GM23338 (cell line): ENCODE measurements around the gene OLFML1. TPM values are rescaled to one million over a fixed set of nuclear protein-coding genes. Genes with fewer than 3 reads are reported as not detected.

Experiments used
- ATAC-seq: fragments of 200-7000 bp; cut with Tn5 transposase; 3 replicates; pipeline ENCODE4 v1.9.1; 2020
- DNase-seq: peaks from one replicate; pipeline ENCODE4 v3.0.0-alpha.2; 2015; ENCODE audit warnings: low spot score
- H2AFZ ChIP-seq: fragments of 200-600 bp; sonication (generic); 2 replicates; pipeline ENCODE4 v1.8.0; 2016; ENCODE audit warnings: antibody characterized with exemption, mild to moderate bottlenecking, moderate library complexity
- H3F3A ChIP-seq: fragments of 200-600 bp; sonication (generic); replicated peaks from 2 replicates; pipeline ENCODE4 v1.8.0; 2017; ENCODE audit warnings: antibody characterized with exemption, mixed run types, low read depth
- H3K27ac ChIP-seq: fragments of 200-600 bp; sonication (generic); 2 replicates; pipeline ENCODE4 v1.6.1; 2016; ENCODE audit warnings: low read depth
- H3K27me3 ChIP-seq: fragments of 200-600 bp; sonication (generic); 2 replicates; pipeline ENCODE4 v1.8.0; 2016; ENCODE audit warnings: mild to moderate bottlenecking, mixed run types, moderate library complexity; ENCODE audit not compliant: insufficient read depth
- H3K36me3 ChIP-seq: fragments of 200-600 bp; sonication (generic); 2 replicates; pipeline ENCODE4 v1.8.0; 2016; ENCODE audit warnings: mild to moderate bottlenecking; ENCODE audit not compliant: insufficient read depth
- H3K4me1 ChIP-seq: fragments of 200-600 bp; sonication (generic); 2 replicates; pipeline ENCODE4 v1.8.0; 2016; ENCODE audit warnings: mild to moderate bottlenecking, moderate library complexity; ENCODE audit not compliant: insufficient read depth
- H3K4me2 ChIP-seq: fragments of 200-600 bp; sonication (generic); 2 replicates; pipeline ENCODE4 v1.7.1; 2017; ENCODE audit warnings: mixed run types
- H3K4me3 ChIP-seq: fragments of 200-600 bp; sonication (generic); 2 replicates; pipeline ENCODE4 v1.6.1; 2016; ENCODE audit warnings: mixed run types
- H3K79me2 ChIP-seq: fragments of 200-600 bp; sonication (generic); replicated peaks from 2 replicates; pipeline ENCODE4 v1.8.0; 2017; ENCODE audit warnings: mild to moderate bottlenecking; ENCODE audit not compliant: insufficient read depth
- H3K9me2 ChIP-seq: fragments of 200-600 bp; sonication (generic); 2 replicates; pipeline ENCODE4 v1.8.0; 2017; ENCODE audit not compliant: insufficient read depth
- H4K20me1 ChIP-seq: fragments of 200-600 bp; sonication (generic); replicated peaks from 2 replicates; pipeline ENCODE4 v1.8.0; 2017; ENCODE audit warnings: mild to moderate bottlenecking; ENCODE audit not compliant: insufficient read depth
- H3K27ac Mint-ChIP-seq: 2 replicates; pipeline ENCODE4 v1.8.0; 2020; ENCODE audit warnings: inconsistent platforms, mild to moderate bottlenecking, moderate library complexity, mixed read lengths
- H3K27me3 Mint-ChIP-seq: 3 replicates; pipeline ENCODE4 v1.8.0; 2022; ENCODE audit warnings: low read depth, mild to moderate bottlenecking, moderate library complexity, mixed read lengths, inconsistent platforms; ENCODE audit not compliant: insufficient read depth, poor library complexity
- H3K36me3 Mint-ChIP-seq: 3 replicates; pipeline ENCODE4 v1.8.0; 2021; ENCODE audit warnings: low read depth, mild to moderate bottlenecking, inconsistent platforms, moderate library complexity, mixed read lengths
- H3K4me1 Mint-ChIP-seq: 3 replicates; pipeline ENCODE4 v1.8.0; 2020; ENCODE audit warnings: mild to moderate bottlenecking, inconsistent platforms, mixed read lengths
- H3K4me3 Mint-ChIP-seq: 3 replicates; pipeline ENCODE4 v1.8.0; 2021; ENCODE audit warnings: moderate library complexity, mild to moderate bottlenecking, inconsistent platforms, mixed read lengths
- H3K9me3 Mint-ChIP-seq: 3 replicates; pipeline ENCODE4 v1.8.0; 2020; ENCODE audit warnings: moderate library complexity, mild to moderate bottlenecking, inconsistent platforms, mixed read lengths
- CREB1 ChIP-seq: fragments of 250-450 bp; sonication (Bioruptor Pico); IDR thresholded peaks from 2 replicates; pipeline ENCODE4 v1.5.0; 2020; ENCODE audit warnings: low read depth, mild to moderate bottlenecking, moderate library complexity
- CTCF ChIP-seq, 2 experiments: fragments of 200-600 bp in 1 of 2; sonication (generic) in 1 of 2; conservative IDR thresholded peaks; 2 replicates each; pipeline versions ENCODE4 v1.5.1 to v1.6.1; 2016 to 2017; ENCODE audit warnings: antibody characterized with exemption in 2 of 2, low read depth in 2 of 2, mild to moderate bottlenecking in 2 of 2, moderate library complexity in 1 of 2
- EZH2 ChIP-seq: fragments of 200-600 bp; sonication (generic); IDR thresholded peaks from one replicate; pipeline ENCODE4 v1.8.0; 2017; ENCODE audit warnings: antibody characterized with exemption, mild to moderate bottlenecking, low read depth; ENCODE audit not compliant: unreplicated experiment
- EZH2phosphoT487 ChIP-seq: fragments of 200-600 bp; sonication (generic); IDR thresholded peaks from one replicate; pipeline ENCODE4 v1.8.1; 2018; ENCODE audit warnings: antibody characterized with exemption; ENCODE audit not compliant: unreplicated experiment
- NANOG ChIP-seq: IDR thresholded peaks from 2 replicates; pipeline ENCODE4 v1.6.1; 2016; ENCODE audit warnings: antibody characterized with exemption, borderline replicate concordance
- POLR2AphosphoS5 ChIP-seq: IDR thresholded peaks from 2 replicates; pipeline ENCODE4 v1.6.1; 2016; ENCODE audit warnings: antibody characterized with exemption, low read depth
- REST ChIP-seq: IDR thresholded peaks from one replicate; pipeline ENCODE4 v1.6.1; 2018; ENCODE audit warnings: antibody characterized with exemption; ENCODE audit not compliant: unreplicated experiment
- ZNF114 ChIP-seq: fragments of 250-450 bp; sonication (Bioruptor Pico); IDR thresholded peaks from 2 replicates; pipeline ENCODE4 v1.5.0; 2020; ENCODE audit warnings: mild to moderate bottlenecking, moderate library complexity
- polyA plus RNA-seq: library from polyadenylated mRNA; unstranded; fragments of >200 nt; fragmentation: Nextera tagmentation; extraction: Ambion mirVana; gene quantifications from 2 replicates; pipeline ENCODE4 v1.2.1, GENCODE V29; 2016
- total RNA-seq: library from RNA; depleted of rRNA; stranded (reverse); fragments of >200 nt; shearing (Covaris generic); gene quantifications from 2 replicates; pipeline ENCODE4 v1.2.3, GENCODE V29; 2014
- TF ChIP-seq, protein P1 (sequence below): IDR thresholded peaks from 2 replicates; pipeline ENCODE4 v1.6.1; 2016; ENCODE audit warnings: antibody characterized with exemption
- TF ChIP-seq, protein P2 (sequence below): fragments of 250-450 bp; sonication (Bioruptor Pico); IDR thresholded peaks from 2 replicates; pipeline ENCODE4 v1.5.0; 2020; ENCODE audit warnings: mild to moderate bottlenecking, moderate library complexity

OLFML1 gene
- total and polyA plus RNA-seq, 2 experiments from 2014 or later = 0.21 TPM; not detected in 1

GRCh38 chr11:7545611-7546010 lies 60.3 kb downstream of the OLFML1 start (continued):
- no peak for TF ChIP-seq CTCF (conservative IDR thresholded peaks at IDR 0.05; ENCODE audit: low read depth in 2 of 2)
- no peak for TF ChIP-seq EZH2phosphoT487

- Mint-ChIP-seq H3K27ac (no peak overlapping the region), H3K27me3 (peaks cover 6% of the 10 kb centered on the region), H3K36me3 (no peaks in the 10 kb centered on the region), H3K4me1 (peaks cover 22% of the 10 kb centered on the region), H3K4me3 (no peak overlapping the region), H3K9me3 (no peaks in the 10 kb centered on the region)
- Histone ChIP-seq H3F3A (no peaks in the 10 kb centered on the region), H3K27me3 (no peaks in the 10 kb centered on the region), H3K4me3 (no peak overlapping the region), H3K4me2 (no peak overlapping the region), H2AFZ (no peak overlapping the region), H3K79me2 (no peaks in the 10 kb centered on the region), H3K36me3 (no peaks in the 10 kb centered on the region), H3K4me1 (peaks cover 10% of the 10 kb centered on the region; the same call in 1 of the 2 replicates), H4K20me1 (no peaks in the 10 kb centered on the region), H3K27ac (no peak overlapping the region), H3K9me2 (no peaks in the 10 kb centered on the region)
- no peak for ATAC-seq
- TF ChIP-seq EZH2 (no peak), POLR2AphosphoS5 (no peak), REST (no peak), ZNF114 (CRISPR knock-in tag) (no peak), CREB1 (CRISPR knock-in tag) (no peak), NANOG (no peak), EZH2phosphoT487 (no peak), CTCF (conservative IDR thresholded peaks at IDR 0.05; ENCODE audit: low read depth in 2 of 2) (no peak)
- TF ChIP-seq, protein P1, sequence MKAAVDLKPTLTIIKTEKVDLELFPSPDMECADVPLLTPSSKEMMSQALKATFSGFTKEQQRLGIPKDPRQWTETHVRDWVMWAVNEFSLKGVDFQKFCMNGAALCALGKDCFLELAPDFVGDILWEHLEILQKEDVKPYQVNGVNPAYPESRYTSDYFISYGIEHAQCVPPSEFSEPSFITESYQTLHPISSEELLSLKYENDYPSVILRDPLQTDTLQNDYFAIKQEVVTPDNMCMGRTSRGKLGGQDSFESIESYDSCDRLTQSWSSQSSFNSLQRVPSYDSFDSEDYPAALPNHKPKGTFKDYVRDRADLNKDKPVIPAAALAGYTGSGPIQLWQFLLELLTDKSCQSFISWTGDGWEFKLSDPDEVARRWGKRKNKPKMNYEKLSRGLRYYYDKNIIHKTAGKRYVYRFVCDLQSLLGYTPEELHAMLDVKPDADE = no peak
- TF ChIP-seq, protein P2, sequence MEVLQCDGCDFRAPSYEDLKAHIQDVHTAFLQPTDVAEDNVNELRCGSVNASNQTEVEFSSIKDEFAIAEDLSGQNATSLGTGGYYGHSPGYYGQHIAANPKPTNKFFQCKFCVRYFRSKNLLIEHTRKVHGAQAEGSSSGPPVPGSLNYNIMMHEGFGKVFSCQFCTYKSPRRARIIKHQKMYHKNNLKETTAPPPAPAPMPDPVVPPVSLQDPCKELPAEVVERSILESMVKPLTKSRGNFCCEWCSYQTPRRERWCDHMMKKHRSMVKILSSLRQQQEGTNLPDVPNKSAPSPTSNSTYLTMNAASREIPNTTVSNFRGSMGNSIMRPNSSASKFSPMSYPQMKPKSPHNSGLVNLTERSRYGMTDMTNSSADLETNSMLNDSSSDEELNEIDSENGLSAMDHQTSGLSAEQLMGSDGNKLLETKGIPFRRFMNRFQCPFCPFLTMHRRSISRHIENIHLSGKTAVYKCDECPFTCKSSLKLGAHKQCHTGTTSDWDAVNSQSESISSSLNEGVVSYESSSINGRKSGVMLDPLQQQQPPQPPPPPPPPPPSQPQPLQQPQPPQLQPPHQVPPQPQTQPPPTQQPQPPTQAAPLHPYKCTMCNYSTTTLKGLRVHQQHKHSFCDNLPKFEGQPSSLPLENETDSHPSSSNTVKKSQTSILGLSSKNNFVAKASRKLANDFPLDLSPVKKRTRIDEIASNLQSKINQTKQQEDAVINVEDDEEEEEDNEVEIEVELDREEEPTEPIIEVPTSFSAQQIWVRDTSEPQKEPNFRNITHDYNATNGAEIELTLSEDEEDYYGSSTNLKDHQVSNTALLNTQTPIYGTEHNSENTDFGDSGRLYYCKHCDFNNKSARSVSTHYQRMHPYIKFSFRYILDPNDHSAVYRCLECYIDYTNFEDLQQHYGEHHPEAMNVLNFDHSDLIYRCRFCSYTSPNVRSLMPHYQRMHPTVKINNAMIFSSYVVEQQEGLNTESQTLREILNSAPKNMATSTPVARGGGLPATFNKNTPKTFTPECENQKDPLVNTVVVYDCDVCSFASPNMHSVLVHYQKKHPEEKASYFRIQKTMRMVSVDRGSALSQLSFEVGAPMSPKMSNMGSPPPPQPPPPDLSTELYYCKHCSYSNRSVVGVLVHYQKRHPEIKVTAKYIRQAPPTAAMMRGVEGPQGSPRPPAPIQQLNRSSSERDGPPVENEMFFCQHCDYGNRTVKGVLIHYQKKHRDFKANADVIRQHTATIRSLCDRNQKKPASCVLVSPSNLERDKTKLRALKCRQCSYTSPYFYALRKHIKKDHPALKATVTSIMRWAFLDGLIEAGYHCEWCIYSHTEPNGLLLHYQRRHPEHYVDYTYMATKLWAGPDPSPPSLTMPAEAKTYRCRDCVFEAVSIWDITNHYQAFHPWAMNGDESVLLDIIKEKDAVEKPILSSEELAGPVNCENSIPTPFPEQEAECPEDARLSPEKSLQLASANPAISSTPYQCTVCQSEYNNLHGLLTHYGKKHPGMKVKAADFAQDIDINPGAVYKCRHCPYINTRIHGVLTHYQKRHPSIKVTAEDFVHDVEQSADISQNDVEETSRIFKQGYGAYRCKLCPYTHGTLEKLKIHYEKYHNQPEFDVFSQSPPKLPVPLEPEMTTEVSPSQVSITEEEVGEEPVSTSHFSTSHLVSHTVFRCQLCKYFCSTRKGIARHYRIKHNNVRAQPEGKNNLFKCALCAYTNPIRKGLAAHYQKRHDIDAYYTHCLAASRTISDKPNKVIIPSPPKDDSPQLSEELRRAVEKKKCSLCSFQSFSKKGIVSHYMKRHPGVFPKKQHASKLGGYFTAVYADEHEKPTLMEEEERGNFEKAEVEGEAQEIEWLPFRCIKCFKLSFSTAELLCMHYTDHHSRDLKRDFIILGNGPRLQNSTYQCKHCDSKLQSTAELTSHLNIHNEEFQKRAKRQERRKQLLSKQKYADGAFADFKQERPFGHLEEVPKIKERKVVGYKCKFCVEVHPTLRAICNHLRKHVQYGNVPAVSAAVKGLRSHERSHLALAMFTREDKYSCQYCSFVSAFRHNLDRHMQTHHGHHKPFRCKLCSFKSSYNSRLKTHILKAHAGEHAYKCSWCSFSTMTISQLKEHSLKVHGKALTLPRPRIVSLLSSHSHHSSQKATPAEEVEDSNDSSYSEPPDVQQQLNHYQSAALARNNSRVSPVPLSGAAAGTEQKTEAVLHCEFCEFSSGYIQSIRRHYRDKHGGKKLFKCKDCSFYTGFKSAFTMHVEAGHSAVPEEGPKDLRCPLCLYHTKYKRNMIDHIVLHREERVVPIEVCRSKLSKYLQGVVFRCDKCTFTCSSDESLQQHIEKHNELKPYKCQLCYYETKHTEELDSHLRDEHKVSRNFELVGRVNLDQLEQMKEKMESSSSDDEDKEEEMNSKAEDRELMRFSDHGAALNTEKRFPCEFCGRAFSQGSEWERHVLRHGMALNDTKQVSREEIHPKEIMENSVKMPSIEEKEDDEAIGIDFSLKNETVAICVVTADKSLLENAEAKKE (CRISPR knock-in tag) = no peak
- DNase-seq = no peak
Measured at GRCh38 chr11:7546324-7546791, 61.1 kb downstream of the OLFML1 start.
